Fibroblast of lung (primary cell): ENCODE data around the gene HCN3. TPM values are rescaled to one million over a fixed set of nuclear protein-coding genes. Genes with fewer than 3 reads are reported as not detected.

Experiments
- DNase-seq, 2 donors: peaks; one replicate each; pipeline versions ENCODE4 v3.0.0 to v3.0.0-alpha.2; 2010; ENCODE audit warnings: low read depth in 2 of 2
- H2AFZ ChIP-seq: 2 replicates; pipeline ENCODE4 v1.5.1; 2012; ENCODE audit warnings: low read length, control low read depth, inconsistent platforms
- H3K27ac ChIP-seq: 2 replicates; pipeline ENCODE4 v1.5.1; 2011; ENCODE audit warnings: low read length, control low read depth; ENCODE audit not compliant: insufficient read depth
- H3K27me3 ChIP-seq: 2 replicates; pipeline ENCODE4 v1.5.1; 2011; ENCODE audit warnings: mild to moderate bottlenecking, low read length; ENCODE audit not compliant: control insufficient read depth, insufficient read depth
- H3K36me3 ChIP-seq: 2 replicates; pipeline ENCODE4 v1.5.1; 2011; ENCODE audit warnings: low read length; ENCODE audit not compliant: control insufficient read depth, insufficient read depth
- H3K4me1 ChIP-seq: 2 replicates; pipeline ENCODE4 v1.5.1; 2011; ENCODE audit warnings: low read length; ENCODE audit not compliant: control insufficient read depth, insufficient read depth; ENCODE audit errors: extremely low read depth
- H3K4me2 ChIP-seq: 2 replicates; pipeline ENCODE4 v1.5.1; 2011; ENCODE audit warnings: low read length, control low read depth; ENCODE audit not compliant: insufficient read depth; ENCODE audit errors: extremely low read depth
- H3K4me3 ChIP-seq, 4 experiments: fragments of 200-600 bp in 1 of 4; sonication (generic) in 1 of 4; replicated peaks in 1 of 4; 2 replicates each; pipeline ENCODE4 v1.5.1; 2011 to 2016; ENCODE audit warnings: low read length in 4 of 4, low read depth in 3 of 4, mild to moderate bottlenecking in 3 of 4, control low read depth in 2 of 4, inconsistent platforms in 1 of 4, mixed read lengths in 1 of 4; ENCODE audit not compliant: insufficient read depth in 1 of 4; ENCODE audit errors: control extremely low read depth in 1 of 4
- H3K79me2 ChIP-seq: 2 replicates; pipeline ENCODE4 v1.5.1; 2012; ENCODE audit warnings: mild to moderate bottlenecking, low read length, inconsistent platforms; ENCODE audit not compliant: control insufficient read depth, insufficient read depth
- H3K9ac ChIP-seq: 2 replicates; pipeline ENCODE4 v1.5.1; 2011; ENCODE audit warnings: mild to moderate bottlenecking, low read length, control low read depth; ENCODE audit not compliant: insufficient read depth
- H3K9me3 ChIP-seq: 2 replicates; pipeline ENCODE4 v1.5.1; 2012; ENCODE audit warnings: low read depth, low read length; ENCODE audit not compliant: control insufficient read depth, insufficient read depth
- H4K20me1 ChIP-seq: 2 replicates; pipeline ENCODE4 v1.5.1; 2011; ENCODE audit warnings: low read length; ENCODE audit not compliant: control insufficient read depth, insufficient read depth; ENCODE audit errors: extremely low read depth
- CTCF ChIP-seq, 2 donors: IDR thresholded peaks in 1 of 2; conservative IDR thresholded peaks in 1 of 2; 1 replicate in 1 of 2; 2 replicates in 1 of 2; pipeline ENCODE4 v1.5.1; 2011 to 2012; ENCODE audit warnings: low read length in 2 of 2, control low read depth in 1 of 2, inconsistent platforms in 1 of 2, low read depth in 1 of 2, mild to moderate bottlenecking in 1 of 2
- EZH2 ChIP-seq: IDR thresholded peaks from 2 replicates; pipeline ENCODE4 v1.5.1; 2012; ENCODE audit warnings: low read length, control low read depth, mild to moderate bottlenecking; ENCODE audit errors: missing control alignments
- polyA plus RNA-seq, 2 donors: library from polyadenylated mRNA; depleted of rRNA in 1 of 2; stranded (reverse) in 1 of 2; unstranded in 1 of 2; fragments of >200 nt; gene quantifications; 2 replicates each; pipeline ENCODE4 v1.2.1, GENCODE V29; 2011 to 2012; ENCODE audit warnings: missing spikeins in 1 of 2
- total RNA-seq: library from RNA; depleted of rRNA; stranded (reverse); fragments of >200 nt; gene quantifications from 2 replicates; pipeline ENCODE4 v1.2.1, GENCODE V29; 2014

Gene HCN3
- total and polyA plus RNA-seq, 2 donors (not counting 1 experiment from before 2014, with no cell fraction given): 0.86 to 0.99 TPM

GRCh38 chr1:155279268-155279667 lies 2.0 kb downstream of the HCN3 start:
- no peaks in the 10 kb centered on the region for H3K79me2 ChIP-seq
- no peak for DNase-seq
- TF ChIP-seq EZH2: no peak
- no peak for TF ChIP-seq CTCF (conservative IDR thresholded peaks at IDR 0.05 in 1 of 2, IDR thresholded peaks at IDR 0.05 in 1 of 2; ENCODE audit: low read depth in 1 of 2, low read length in 2 of 2)

GRCh38 chr1:155282488-155283091 lies 5.3 kb downstream of the HCN3 start:
- Histone ChIP-seq H3K4me1 (peaks cover 5% of the 10 kb centered on the region), H3K27ac (no peak overlapping the region), H3K4me3 (no peak overlapping the region), H4K20me1 (no peaks in the 10 kb centered on the region), H3K36me3 (no peaks in the 10 kb centered on the region), H3K9me3 (no peaks in the 10 kb centered on the region), H3K79me2 (no peaks in the 10 kb centered on the region), H3K4me2 (no peak overlapping the region), H3K27me3 (no peaks in the 10 kb centered on the region), H2AFZ (no peak overlapping the region), H3K9ac (no peak overlapping the region)
- no peak for DNase-seq
- TF ChIP-seq EZH2 (no peak), CTCF (conservative IDR thresholded peaks at IDR 0.05 in 1 of 2, IDR thresholded peaks at IDR 0.05 in 1 of 2; ENCODE audit: low read depth in 1 of 2, low read length in 2 of 2) (no peak)

More at GRCh38 chr1:155279268-155279667, 2.0 kb downstream of the HCN3 start:
- Histone ChIP-seq H3K4me3 (no peak overlapping the region), H2AFZ (no peak overlapping the region), H3K9ac (no peak overlapping the region), H3K27me3 (no peaks in the 10 kb centered on the region), H3K36me3 (no peaks in the 10 kb centered on the region), H3K4me2 (no peak overlapping the region), H3K9me3 (no peaks in the 10 kb centered on the region), H3K4me1 (peaks cover 7% of the 10 kb centered on the region), H3K27ac (no peak overlapping the region), H4K20me1 (no peaks in the 10 kb centered on the region)

GRCh38 chr1:155284476-155284875 lies 7.2 kb downstream of the HCN3 start:
- H3K9ac ChIP-seq: no peak overlapping the region
- no peak overlapping the region for H2AFZ ChIP-seq
- H3K36me3 ChIP-seq: no peaks in the 10 kb centered on the region
- H3K27me3 ChIP-seq: no peaks in the 10 kb centered on the region
- no peaks in the 10 kb centered on the region for H3K9me3 ChIP-seq
- no peak for DNase-seq
- no peak for TF ChIP-seq CTCF (conservative IDR thresholded peaks at IDR 0.05 in 1 of 2, IDR thresholded peaks at IDR 0.05 in 1 of 2; ENCODE audit: low read depth in 1 of 2, low read length in 2 of 2)
- no peak for TF ChIP-seq EZH2
- no peaks in the 10 kb centered on the region for H3K4me1 ChIP-seq
- H3K79me2 ChIP-seq: no peaks in the 10 kb centered on the region
- H3K4me3 ChIP-seq: no peak overlapping the region
- no peak overlapping the region for H3K27ac ChIP-seq
- H4K20me1 ChIP-seq: no peaks in the 10 kb centered on the region
- H3K4me2 ChIP-seq: no peak overlapping the region
